Measurements from ENCODE around the gene FNIP1.
A peak's percentile ranks its signal among the peaks of the same experiment; 100 is the strongest.
"Not testable (repeated sequence)": the region's sequence is repeated elsewhere in the genome, so short reads cannot be mapped to it uniquely, and the experiment has no call there.

The FNIP1 gene

GRCh38 chr5:131595088-131596033 is 201.5 kb downstream of the FNIP1 start:
- H3K27me3 Mint-ChIP-seq = no peaks in the 10 kb centered on the region
- H3K9me3 Mint-ChIP-seq = no peaks in the 10 kb centered on the region
- no peak for DNase-seq (ENCODE audit: low spot score in 2 of 2)
- H3K36me3 Mint-ChIP-seq = peaks cover 29% of the 10 kb centered on the region
- H3K27ac Mint-ChIP-seq = peak overlapping the region; percentile 16
- no peak for ATAC-seq (ENCODE audit: low read depth)
- peaks cover 28% of the 10 kb centered on the region for H3K4me1 Mint-ChIP-seq
- no peak overlapping the region for H3K4me3 Mint-ChIP-seq

- H3K27ac Mint-ChIP-seq = peak overlapping the region; percentile 4
- peaks cover 28% of the 10 kb centered on the region for H3K4me1 Mint-ChIP-seq
- H3K4me3 Mint-ChIP-seq = no peak overlapping the region
- ATAC-seq (ENCODE audit: low read depth) (no peak), DNase-seq (ENCODE audit: low spot score in 2 of 2) (no peak)
- H3K36me3 Mint-ChIP-seq = peaks cover 23% of the 10 kb centered on the region
- H3K27me3 Mint-ChIP-seq = no peaks in the 10 kb centered on the region
- no peaks in the 10 kb centered on the region for H3K9me3 Mint-ChIP-seq
Observed at GRCh38 chr5:131593921-131594320, 202.9 kb downstream of the FNIP1 start.

- H3K27ac Mint-ChIP-seq = peak overlapping the region; percentile 4
- peaks cover 22% of the 10 kb centered on the region for H3K36me3 Mint-ChIP-seq
- not testable (repeated sequence) for ATAC-seq (ENCODE audit: low read depth); H3K27me3 Mint-ChIP-seq; H3K4me3 Mint-ChIP-seq; H3K9me3 Mint-ChIP-seq; DNase-seq (ENCODE audit: low spot score in 2 of 2)
- H3K4me1 Mint-ChIP-seq = peaks cover 28% of the 10 kb centered on the region
Observed at GRCh38 chr5:131593436-131593835, 203.4 kb downstream of the FNIP1 start.
